ENCODE measurements around the gene SPATA20. TPM values are rescaled to one million over a fixed set of nuclear protein-coding genes. Genes with fewer than 3 reads are reported as not detected.
A peak's percentile ranks its signal among the peaks of the same experiment; 100 is the strongest.

The SPATA20 gene
- polyA plus RNA-seq, 1 donor, result 31.4 TPM

DNA sequence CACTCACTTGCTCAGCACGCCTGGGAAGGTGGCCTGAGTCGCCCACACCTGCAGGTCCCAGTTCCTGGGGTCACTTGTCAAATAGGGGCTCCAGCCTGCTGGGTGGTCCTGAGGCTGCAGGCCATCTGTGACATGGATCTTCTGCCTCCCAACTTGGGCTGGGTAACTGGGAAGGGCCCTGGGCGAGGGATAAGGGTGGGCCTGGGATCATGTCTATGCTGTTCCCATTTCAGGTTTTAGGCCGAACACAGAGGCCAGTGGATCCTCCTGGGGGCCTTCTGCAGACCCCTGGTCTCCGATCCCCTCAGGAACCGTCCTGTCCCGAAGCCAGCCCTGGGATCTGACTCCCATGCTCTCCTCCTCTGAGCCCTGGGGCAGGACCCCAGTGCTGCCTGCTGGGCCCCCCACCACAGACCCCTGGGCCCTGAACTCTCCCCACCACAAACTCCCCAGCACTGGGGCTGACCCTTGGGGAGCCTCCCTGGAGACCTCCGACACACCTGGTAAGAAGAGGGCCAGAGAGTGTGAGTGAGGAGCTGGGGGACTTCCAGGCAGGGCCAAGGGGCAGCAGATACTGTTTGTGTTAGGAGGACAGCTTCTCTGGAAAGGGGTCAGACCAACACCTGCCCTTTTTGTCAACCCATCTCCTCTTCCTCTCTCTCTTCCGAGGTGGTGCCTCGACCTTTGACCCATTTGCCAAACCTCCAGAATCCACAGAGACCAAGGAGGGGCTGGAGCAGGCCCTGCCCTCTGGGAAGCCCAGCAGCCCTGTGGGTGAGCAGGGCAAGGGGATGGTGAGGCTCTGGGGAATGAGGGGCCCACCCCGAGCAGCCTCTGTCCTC, 6.2 kb upstream of the SPATA20 start:
- no peak for DNase-seq

DNA sequence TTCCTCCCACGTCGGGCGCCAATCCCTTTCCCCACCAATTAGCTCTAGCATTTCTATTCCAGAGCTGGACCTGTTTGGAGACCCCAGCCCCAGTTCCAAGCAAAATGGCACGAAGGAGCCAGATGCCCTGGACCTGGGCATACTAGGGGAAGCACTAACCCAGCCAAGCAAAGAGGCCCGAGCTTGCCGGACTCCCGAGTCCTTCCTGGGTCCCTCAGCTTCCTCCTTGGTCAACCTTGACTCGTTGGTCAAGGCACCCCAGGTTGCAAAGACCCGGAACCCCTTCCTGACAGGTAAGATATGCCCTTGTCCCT, 5.6 kb upstream of the SPATA20 start:
- no peak for DNase-seq

DNA sequence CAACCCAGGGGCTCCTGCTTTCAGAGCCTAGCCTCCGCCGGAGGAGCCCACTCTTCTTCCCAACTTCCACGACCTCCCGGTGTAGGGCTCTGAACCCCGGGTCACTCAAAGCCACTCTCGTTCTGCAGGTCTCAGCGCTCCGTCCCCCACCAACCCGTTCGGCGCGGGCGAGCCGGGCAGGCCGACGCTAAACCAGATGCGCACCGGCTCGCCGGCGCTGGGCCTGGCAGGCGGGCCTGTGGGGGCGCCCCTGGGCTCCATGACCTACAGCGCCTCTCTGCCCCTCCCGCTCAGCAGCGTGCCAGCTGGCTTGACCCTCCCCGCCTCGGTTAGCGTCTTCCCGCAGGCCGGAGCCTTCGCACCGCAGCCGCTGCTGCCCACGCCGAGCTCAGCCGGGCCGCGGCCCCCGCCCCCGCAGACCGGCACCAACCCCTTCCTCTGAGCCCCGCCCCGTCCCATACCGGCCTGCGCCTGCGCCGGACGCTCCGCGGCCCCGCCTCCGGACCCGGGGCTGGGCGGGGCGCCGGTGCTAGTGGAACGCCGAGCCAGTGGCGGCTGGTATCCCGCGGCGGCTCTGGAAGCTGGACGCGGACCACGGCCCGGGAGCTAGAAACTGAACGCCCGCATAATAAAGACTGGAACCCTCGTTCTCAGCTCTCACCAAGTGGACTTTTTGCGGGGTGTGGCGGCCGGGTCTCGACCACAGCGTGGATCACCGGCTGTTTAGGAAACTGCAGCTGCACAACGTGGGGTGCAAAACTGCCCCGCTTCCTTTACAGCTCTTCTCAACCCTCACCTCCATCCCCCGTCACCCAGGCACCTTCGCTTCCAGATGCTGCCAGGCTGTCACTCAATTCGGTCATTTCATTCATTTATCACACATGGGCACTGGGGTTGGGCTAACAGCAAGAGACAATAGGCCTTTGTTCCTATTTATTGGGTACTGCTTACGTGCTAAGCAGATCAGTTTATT, 5.0 kb upstream of the SPATA20 start:
- DNase-seq, result peak; percentile 86

DNA sequence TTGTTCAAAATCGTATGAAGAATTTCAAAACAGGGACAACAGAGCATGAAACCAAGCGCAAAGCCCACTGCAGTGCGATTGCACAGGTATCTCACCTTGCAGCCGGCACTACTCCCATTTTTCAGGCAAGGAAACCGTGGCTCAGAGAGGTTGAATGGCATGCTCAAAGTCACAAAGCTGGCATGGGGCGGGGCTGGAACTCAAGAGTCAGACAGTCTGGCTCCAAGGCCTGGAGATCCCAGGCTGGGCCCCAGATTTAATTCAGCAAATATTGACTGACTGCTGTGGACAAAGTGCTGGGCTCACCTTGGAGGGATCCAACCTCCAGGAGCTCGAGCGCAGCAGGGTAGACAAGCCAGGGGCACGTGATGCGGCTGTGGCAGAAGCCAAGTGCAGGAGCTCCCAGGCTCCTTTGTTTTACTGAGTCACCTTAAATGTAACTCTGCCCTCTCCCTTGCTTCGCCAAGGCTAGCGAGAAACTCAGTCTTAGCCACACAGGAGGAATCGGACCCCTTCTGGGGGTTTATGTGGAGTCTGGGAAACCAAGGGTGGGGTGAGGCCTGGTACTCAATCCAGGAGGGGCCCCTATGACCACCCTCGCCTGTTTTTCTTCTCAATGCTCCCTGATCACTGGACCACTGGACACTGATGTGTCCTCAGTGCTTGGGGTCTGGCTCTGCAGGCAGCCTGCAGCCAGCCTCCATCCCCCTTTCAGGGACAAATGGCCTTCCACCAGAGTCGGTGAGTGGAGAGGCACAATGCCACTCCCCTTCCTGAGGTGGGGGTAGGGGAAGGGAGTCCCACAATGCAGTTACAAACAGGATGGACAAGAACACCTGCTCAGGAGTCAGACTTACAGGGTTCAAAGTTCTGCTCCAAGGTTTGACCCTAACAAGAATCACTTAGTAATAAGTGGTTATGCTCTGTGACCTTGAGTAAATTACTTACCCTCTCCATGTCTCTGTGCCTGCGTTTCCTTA, 3.9 kb upstream of the SPATA20 start:
- no peak for DNase-seq

DNA sequence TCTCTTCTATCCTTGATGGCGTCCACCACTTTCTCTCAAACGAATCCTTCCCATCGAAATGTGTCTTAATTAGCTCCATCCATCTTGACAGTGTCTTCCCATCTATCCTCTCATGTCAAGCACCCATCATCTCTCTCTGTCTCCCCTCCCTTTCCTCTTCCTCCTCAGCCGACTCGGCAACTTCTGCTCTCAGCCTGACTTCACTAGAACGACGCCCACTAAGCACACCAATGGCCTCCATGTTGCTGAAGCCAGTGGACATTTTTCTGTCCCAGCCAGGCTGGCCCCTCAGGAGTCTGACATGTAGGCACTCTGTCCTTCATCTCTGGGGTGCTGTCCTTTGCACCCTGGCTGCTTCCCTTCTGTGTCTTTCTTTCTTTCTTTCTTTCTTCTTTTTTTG, 2.5 kb upstream of the SPATA20 start:
- no peak for DNase-seq

DNA sequence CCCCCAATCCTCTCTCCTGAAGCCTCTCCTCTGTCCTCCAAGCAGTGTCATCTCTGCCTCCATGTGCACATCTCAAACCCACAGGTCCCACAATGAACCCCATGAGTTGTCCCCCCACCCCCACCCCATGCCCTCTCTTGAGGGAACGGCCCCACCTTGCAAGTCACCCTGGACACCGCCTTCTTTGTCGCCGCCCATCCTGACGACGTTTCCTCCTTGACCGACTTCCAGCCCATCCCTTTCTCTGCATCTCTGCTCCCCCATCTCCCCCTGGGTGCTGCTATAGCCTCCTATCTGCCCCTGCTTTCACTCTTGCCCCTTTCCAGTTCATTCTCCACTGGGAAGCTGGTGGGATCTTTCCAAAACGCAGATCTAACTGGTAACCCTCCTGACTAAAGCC, 1.7 kb upstream of the SPATA20 start:
- DNase-seq, result no peak

DNA sequence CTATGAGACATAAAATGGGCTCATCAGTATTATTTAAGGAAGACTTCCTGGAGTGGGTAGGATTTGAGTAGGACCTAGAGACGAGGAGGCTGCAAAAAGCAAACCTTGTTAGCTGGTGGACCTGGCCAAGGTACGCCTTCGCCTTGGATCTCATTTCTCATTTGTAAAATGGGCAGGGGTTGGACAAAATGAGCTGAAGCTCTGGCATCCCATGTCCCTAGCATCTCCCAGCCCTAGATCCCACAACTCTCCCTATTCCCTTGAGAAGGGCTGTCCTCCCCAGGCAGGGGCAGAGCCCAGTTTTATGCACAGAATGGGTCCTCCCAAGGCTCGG, 306 bp upstream of the SPATA20 start:
- DNase-seq, result no peak

DNA sequence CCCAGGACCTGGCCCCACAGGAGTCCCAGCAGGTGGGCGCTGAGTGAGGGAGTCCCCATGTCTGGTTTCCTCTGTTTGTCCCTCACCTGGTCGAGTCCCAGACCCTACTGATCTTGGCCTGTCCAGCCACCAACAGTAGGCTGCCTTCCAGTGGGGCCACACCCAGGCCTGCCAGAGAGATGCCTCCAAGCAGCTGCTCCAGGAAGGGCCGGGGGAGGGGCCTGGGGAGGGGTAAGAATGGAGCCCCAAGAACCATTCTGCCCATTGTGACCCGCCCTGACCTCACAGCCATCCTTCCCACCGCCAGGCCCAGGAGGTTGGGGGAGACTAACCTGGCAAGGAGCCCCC, 736 bp downstream of the SPATA20 start:
- no peak for DNase-seq

DNA sequence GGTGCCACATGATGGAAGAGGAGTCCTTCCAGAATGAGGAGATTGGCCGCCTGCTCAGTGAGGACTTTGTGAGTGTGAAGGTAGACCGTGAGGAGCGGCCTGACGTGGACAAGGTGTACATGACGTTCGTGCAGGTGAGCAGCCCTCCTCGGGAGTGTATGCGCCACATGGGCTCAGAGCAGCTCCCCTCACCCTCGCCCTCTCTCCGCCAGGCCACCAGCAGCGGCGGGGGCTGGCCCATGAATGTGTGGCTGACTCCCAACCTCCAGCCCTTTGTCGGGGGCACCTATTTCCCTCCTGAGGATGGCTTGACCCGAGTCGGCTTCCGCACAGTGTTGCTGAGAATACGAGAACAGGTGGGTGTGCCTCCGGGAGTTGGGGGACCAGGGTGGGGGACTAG, 1.9 kb downstream of the SPATA20 start:
- DNase-seq, result no peak

DNA sequence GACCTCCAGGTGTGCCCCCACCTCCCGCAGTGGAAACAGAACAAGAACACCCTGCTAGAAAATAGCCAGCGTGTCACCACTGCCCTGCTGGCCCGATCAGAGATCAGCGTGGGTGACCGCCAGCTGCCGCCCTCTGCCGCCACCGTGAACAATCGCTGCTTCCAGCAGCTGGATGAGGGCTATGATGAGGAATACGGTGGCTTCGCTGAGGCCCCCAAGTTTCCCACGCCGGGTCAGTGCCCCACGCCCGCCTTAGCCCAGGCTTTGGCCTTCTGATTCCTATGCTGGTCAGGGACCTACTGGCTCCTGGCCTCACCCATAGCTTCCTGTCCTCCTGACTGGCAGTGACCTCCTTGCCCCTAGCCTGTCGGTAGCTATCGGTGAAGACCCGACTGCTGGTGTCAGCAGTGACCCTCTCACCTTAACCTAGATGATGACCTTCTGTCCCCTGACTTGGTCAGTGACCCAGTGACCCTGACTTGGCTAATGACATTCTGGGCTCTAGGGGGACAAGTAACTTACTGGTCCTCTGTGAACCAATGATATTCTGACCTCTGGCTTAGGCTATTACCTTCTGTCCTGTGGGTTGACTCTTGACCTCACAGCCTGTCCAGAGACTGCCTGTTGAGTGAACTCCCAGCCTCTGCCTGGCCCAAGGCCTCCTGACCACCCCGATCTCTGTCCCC, 2.4 kb downstream of the SPATA20 start:
- DNase-seq, result no peak

DNA sequence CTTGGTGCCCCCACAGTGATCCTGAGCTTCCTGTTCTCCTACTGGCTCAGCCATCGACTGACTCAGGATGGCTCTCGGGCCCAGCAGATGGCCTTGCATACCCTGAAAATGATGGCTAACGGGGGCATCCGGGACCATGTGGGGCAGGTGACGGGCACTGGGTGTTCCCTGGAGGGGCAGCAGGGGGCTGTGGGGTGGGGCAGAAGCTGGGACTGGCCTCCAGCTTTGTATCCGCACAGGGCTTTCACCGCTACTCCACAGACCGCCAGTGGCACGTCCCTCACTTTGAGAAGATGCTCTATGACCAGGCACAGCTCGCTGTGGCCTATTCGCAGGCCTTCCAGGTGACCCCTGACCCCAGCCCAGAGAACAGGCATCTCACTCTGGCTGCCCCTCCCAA, 3.0 kb downstream of the SPATA20 start:
- DNase-seq, result no peak

DNA sequence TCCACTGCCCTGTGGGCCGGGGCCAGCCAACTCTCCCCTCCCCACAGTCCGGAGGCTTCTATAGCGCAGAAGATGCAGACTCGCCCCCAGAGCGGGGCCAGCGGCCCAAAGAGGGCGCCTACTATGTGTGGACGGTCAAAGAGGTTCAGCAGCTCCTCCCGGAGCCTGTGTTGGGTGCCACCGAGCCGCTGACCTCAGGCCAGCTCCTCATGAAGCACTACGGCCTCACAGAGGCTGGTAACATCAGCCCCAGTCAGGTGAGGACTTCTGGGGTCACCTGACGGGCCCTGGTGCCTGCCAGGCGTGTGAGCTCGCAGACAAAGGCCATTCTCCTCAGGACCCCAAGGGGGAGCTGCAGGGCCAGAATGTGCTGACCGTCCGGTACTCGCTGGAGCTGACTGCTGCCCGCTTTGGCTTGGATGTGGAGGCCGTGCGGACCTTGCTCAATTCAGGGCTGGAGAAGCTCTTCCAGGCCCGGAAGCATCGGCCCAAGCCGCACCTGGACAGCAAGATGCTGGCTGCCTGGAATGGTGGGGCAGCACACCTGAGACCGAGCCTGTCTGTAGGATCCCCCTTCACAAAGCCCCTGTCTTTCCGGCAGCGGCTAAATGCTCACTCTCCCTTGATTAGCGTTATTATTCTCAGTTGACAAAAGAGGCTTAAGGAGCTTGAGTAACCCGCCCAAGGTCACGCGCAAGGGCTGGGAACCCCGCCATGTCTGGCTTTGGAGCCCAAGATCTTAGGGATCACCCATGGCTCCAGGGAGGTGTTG, 3.9 kb downstream of the SPATA20 start:
- DNase-seq, result peak; percentile 88

DNA sequence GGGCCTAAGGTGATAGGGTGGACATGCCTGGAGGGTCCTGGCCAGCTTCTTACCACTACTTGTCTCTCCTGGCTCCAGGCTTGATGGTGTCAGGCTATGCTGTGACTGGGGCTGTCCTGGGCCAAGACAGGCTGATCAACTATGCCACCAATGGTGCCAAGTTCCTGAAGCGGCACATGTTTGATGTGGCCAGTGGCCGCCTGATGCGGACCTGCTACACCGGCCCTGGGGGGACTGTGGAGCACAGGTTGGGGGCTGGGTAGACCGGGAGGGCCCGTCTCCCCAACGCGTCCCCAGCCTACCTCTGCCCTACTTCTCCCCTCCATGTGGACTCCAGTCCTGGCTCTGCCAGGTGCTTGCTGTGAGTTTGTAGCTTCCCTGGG, 4.5 kb downstream of the SPATA20 start:
- DNase-seq, result no peak

DNA sequence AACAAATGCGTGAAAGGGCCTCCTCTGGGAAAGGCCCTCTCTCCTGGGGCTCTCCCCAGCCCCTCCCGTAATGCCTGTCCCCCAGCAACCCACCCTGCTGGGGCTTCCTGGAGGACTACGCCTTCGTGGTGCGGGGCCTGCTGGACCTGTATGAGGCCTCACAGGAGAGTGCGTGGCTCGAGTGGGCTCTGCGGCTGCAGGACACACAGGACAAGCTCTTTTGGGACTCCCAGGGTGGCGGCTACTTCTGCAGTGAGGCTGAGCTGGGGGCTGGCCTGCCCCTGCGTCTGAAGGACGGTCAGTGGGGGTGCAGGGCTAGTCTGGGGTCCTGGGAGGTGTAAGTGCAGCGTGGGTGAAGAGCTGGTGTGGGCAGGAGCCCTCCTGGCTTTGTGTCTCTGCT, 4.9 kb downstream of the SPATA20 start:
- DNase-seq, result no peak

DNA sequence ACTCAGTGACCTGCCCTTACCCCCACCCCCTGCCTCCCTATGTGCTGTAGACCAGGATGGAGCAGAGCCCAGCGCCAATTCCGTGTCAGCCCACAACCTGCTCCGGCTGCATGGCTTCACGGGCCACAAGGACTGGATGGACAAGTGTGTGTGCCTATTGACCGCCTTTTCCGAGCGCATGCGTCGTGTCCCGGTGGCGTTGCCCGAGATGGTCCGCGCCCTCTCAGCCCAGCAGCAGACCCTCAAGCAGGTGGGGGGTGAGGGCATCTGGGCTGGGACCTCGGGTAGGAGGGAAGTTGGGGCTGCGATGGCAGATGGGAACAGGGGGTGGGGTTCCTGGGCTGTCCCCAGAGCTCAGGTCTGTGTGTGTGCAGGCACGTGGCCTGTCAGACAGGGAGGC, 7.2 kb downstream of the SPATA20 start:
- no peak for DNase-seq

DNA sequence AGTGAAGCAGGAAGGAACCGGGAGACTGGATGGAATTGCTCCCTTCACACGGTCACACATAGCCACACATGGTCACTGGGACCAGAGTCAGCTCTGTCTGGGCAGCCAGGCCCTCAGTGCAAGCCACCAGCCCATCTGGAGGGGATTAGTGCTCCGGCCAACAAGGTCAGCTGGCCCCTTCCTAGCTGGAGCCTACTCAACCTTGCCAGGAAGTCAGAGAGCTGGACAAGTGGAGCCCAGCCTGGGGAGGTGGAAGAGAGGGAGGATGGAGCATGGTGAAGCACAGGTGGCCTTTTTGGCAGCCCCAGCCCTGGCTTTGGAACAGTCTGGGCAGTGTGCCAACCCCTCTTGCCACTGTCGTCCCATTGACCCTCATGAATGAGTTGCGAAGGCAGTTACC, 9.8 kb downstream of the SPATA20 start:
- DNase-seq, result no peak

DNA sequence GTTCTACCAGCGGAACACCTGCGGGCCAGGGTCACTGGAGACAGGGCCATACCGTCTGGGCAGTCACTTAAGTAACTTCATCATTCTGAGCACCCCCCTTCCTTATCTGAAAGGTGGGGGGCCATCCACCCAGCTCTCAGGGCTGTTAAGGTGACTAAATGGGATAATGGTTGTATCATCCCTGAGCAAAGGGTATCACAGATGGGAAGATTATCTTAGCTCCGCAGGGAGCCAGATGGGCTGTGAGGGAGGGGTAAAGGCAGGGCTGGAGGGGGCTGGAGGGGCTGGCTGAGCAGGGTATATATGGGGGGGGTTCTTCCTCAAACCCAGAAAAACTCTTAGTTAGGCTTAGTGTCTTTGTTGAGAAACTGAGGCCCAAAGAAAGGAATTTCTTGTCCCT, 10.7 kb downstream of the SPATA20 start:
- DNase-seq, result no peak

DNA sequence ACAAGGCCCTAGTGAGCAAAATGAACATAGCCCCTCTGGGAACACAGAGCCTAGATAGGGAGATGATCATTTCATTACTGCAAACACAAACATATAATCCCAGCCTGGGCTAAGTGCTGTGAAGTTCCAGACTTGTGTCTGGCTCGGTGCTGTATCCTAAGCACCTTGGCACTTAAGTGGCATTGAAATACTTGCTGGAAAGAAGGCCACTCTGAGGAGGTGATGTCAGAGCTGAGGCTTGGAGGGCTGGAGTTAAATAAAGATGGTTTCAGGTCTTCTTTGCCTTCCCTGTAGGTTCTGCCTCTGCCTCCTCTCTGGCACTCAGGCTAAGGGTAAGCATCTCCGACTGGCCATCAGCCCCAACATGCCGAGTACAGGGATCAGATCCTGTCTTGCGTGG, 11.1 kb downstream of the SPATA20 start:
- DNase-seq, result no peak

DNA sequence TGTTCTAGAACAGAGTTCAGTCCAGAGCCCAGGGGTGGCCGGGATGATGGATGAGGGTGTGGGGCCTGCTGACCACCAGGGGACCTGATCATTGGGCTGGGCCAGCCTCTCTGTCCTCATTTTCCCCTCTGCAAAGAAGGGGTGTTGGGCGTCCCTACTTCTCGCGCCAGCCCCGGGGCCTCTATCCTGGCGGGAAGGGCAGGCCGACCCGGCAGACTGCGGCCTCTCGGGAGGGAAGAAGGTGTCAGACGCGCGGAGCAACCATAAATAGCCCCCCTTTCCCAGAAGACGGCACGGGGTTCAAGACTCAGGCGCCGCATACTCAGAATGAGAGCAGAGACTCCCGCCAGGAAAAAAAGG, 11.6 kb downstream of the SPATA20 start:
- DNase-seq, result no peak

DNA sequence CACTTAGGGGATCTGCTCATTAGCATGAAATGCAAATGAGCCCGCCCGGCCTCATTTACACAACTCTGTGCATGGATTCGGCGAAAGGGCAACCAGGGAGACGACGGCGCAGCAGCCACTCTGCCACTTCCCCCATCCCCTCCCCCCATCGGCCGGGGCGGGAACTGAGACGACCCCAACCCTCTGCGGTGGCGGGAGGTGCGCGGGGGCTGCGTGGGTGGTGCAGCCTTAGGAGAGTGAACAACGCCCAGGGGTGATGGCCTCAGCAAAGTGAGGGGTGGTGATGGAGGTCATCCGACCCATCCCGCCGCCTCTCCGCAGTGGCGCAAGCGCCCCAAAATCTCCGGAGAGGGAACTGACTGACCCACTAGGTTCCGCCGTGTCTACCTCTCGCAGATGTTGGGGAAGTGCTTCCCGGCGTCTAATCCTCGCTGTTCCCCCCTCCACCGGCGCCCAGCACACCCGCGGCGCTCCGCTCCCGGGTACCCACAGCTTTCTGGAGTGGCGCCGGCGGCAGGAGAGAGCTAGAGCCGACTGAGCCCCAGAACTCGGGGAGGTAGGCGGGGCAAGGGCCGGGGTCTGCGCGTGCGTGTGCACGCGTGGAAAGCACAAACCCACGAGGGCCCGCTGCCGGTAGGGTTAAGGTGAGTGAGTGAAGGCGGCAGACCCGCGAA, 12.1 kb downstream of the SPATA20 start:
- DNase-seq, result no peak

DNA sequence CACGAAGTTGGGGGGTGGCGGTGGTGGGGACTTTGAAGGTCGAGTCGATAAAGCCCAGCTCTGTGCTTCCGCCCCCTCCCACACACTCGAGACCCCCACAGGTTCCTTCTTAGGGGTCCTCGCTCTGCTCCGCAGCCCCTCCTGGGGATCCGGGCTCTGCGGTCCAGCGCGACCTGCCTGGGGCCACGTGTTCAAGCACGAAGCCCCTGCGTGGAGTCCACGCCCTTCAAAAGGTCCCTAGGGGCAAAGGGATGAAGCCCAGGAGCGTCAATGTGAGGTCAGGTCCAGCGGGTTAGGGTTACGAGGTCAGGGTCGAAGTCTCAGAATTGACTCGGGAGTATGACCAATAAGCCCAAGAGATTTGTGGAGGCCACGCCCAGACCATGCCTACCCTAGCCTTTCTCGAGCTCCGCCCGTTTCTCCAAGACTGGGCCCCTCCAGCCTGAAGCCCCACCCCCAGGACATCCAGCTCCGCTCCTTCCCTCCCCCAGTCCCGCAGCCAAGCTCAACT, 12.8 kb downstream of the SPATA20 start:
- peak; percentile 72 for DNase-seq
